SU-DHL-6 (cell line): ENCODE results near the gene ZFR2.
"Not testable (repeated sequence)": the region's sequence is repeated elsewhere in the genome, so short reads cannot be mapped to it uniquely, and the experiment has no call there.

Experiments used
- H2AFZ ChIP-seq: fragments of 200-600 bp; sonication (generic); 2 replicates; pipeline ENCODE4 v1.6.1; 2014; ENCODE audit warnings: low read depth, mild to moderate bottlenecking, moderate library complexity, mixed read lengths, antibody characterized with exemption, low read length; ENCODE audit not compliant: severe bottlenecking
- H3F3A ChIP-seq: fragments of 200-600 bp; shearing (Covaris generic); 2 replicates; pipeline ENCODE4 v1.6.0; 2016; ENCODE audit warnings: antibody characterized with exemption, mild to moderate bottlenecking; ENCODE audit not compliant: insufficient read depth
- H3K27ac ChIP-seq: fragments of 200-600 bp; sonication (generic); 2 replicates; pipeline ENCODE4 v1.5.1; 2016; ENCODE audit warnings: low read depth, mild to moderate bottlenecking, low read length, moderate library complexity, mixed read lengths
- H3K27me3 ChIP-seq: fragments of 200-600 bp; sonication (generic), shearing (Covaris generic); 2 replicates; pipeline ENCODE4 v1.6.0; 2014; ENCODE audit warnings: mild to moderate bottlenecking, low read length
- H3K36me3 ChIP-seq: fragments of 200-600 bp; sonication (generic); 2 replicates; pipeline ENCODE4 v1.6.1; 2014; ENCODE audit warnings: mild to moderate bottlenecking, low read length, mixed read lengths
- H3K4me2 ChIP-seq: fragments of 300-600, 200-600 bp; shearing (Covaris generic), sonication (generic); 2 replicates; pipeline ENCODE4 v1.6.0; 2014; ENCODE audit warnings: low read length, low read depth, mild to moderate bottlenecking; ENCODE audit not compliant: poor library complexity, severe bottlenecking
- H3K4me3 ChIP-seq: fragments of 200-600 bp; sonication (generic); 2 replicates; pipeline ENCODE4 v1.5.1; 2014; ENCODE audit warnings: antibody characterized with exemption, low read length, mild to moderate bottlenecking, mixed read lengths; ENCODE audit not compliant: insufficient read depth, poor library complexity, severe bottlenecking
- H3K79me2 ChIP-seq: fragments of 200-600 bp; sonication (generic); 2 replicates; pipeline ENCODE4 v1.6.1; 2014; ENCODE audit warnings: mild to moderate bottlenecking, low read length, moderate library complexity; ENCODE audit not compliant: insufficient read depth
- H3K9ac ChIP-seq: fragments of 200-600 bp; sonication (generic); 2 replicates; pipeline ENCODE4 v1.7.0; 2014; ENCODE audit warnings: mild to moderate bottlenecking, low read length
- H3K9me2 ChIP-seq: fragments of 200-600 bp; sonication (generic); replicated peaks from 2 replicates; pipeline ENCODE4 v1.6.1; 2014; ENCODE audit warnings: low read length; ENCODE audit not compliant: insufficient read depth
- H3K9me3 ChIP-seq: fragments of 200-600 bp; sonication (generic); 2 replicates; pipeline ENCODE4 v1.6.1; 2014; ENCODE audit warnings: low read length, mixed read lengths; ENCODE audit not compliant: insufficient read depth
- H4K20me1 ChIP-seq: fragments of 200-600 bp; sonication (generic); 2 replicates; pipeline ENCODE4 v1.6.1; 2014; ENCODE audit warnings: low read depth, mild to moderate bottlenecking, antibody characterized with exemption, low read length, moderate library complexity, mixed read lengths
- CTCF ChIP-seq: fragments of 200-600 bp; sonication (generic); IDR thresholded peaks from one replicate; pipeline ENCODE4 v1.5.1; 2017; ENCODE audit warnings: antibody characterized with exemption, mild to moderate bottlenecking, low read length, moderate library complexity; ENCODE audit not compliant: insufficient read depth, poor library complexity, severe bottlenecking
- EZH2phosphoT487 ChIP-seq: fragments of 200-600 bp; sonication (generic), shearing (Covaris generic); conservative IDR thresholded peaks from 2 replicates; pipeline ENCODE4 v1.6.1; 2018; ENCODE audit warnings: mild to moderate bottlenecking, antibody characterized with exemption, low read length, moderate library complexity, mixed read lengths

Gene ZFR2

GRCh38 chr19:3817761-3818160 is 51.1 kb downstream of the ZFR2 start:
- no peaks in the 10 kb centered on the region for H3K27me3 ChIP-seq
- H3K9me2 ChIP-seq: no peaks in the 10 kb centered on the region
- no peaks in the 10 kb centered on the region for H3F3A ChIP-seq
- no peaks in the 10 kb centered on the region for H3K79me2 ChIP-seq
- H3K27ac ChIP-seq: no peak overlapping the region
- no peak overlapping the region for H3K4me3 ChIP-seq
- H3K4me2 ChIP-seq: no peak overlapping the region
- H2AFZ ChIP-seq: no peak overlapping the region
- TF ChIP-seq EZH2phosphoT487 (no peak), CTCF (no peak)
- H4K20me1 ChIP-seq: no peaks in the 10 kb centered on the region
- H3K9me3 ChIP-seq: no peaks in the 10 kb centered on the region
- no peaks in the 10 kb centered on the region for H3K36me3 ChIP-seq
- H3K9ac ChIP-seq: no peak overlapping the region

GRCh38 chr19:3816566-3817218 is 52.1 kb downstream of the ZFR2 start:
- no peak overlapping the region for H2AFZ ChIP-seq
- no peaks in the 10 kb centered on the region for H3K36me3 ChIP-seq
- no peaks in the 10 kb centered on the region for H3K9me3 ChIP-seq
- no peaks in the 10 kb centered on the region for H3K79me2 ChIP-seq
- no peaks in the 10 kb centered on the region for H3F3A ChIP-seq
- H3K4me3 ChIP-seq: no peak overlapping the region
- no peaks in the 10 kb centered on the region for H3K27me3 ChIP-seq
- H3K9me2 ChIP-seq: no peaks in the 10 kb centered on the region
- no peak overlapping the region for H3K9ac ChIP-seq
- H3K27ac ChIP-seq: no peak overlapping the region
- no peak overlapping the region for H3K4me2 ChIP-seq
- H4K20me1 ChIP-seq: no peaks in the 10 kb centered on the region
- TF ChIP-seq CTCF: no peak
- no peak for TF ChIP-seq EZH2phosphoT487

- not testable (repeated sequence) for H3K27ac ChIP-seq, H3K9ac ChIP-seq, H4K20me1 ChIP-seq
Observed at GRCh38 chr19:3816148-3816547, 52.7 kb downstream of the ZFR2 start.

GRCh38 chr19:3814648-3815047 is 54.2 kb downstream of the ZFR2 start:
- Histone ChIP-seq H3K9ac (no peak overlapping the region), H3K9me3 (no peaks in the 10 kb centered on the region), H4K20me1 (no peaks in the 10 kb centered on the region), H3K4me3 (no peak overlapping the region), H3F3A (no peaks in the 10 kb centered on the region), H3K36me3 (no peaks in the 10 kb centered on the region), H3K27me3 (no peaks in the 10 kb centered on the region), H3K4me2 (no peak overlapping the region), H3K27ac (no peak overlapping the region), H3K9me2 (no peaks in the 10 kb centered on the region), H2AFZ (no peak overlapping the region), H3K79me2 (no peaks in the 10 kb centered on the region)
- TF ChIP-seq EZH2phosphoT487: no peak
- no peak for TF ChIP-seq CTCF

More at GRCh38 chr19:3816148-3816547, 52.7 kb downstream of the ZFR2 start:
- H3K27me3 ChIP-seq, H3K9me3 ChIP-seq, H3K36me3 ChIP-seq, H3F3A ChIP-seq, H3K9me2 ChIP-seq, H3K4me3 ChIP-seq, H2AFZ ChIP-seq, H3K79me2 ChIP-seq, H3K4me2 ChIP-seq: not testable (repeated sequence)
